Activated naive CD4-positive, alpha-beta T cell treated with anti-CD3 and anti-CD28 coated beads, Interleukin-2, amount 10 ng/mL, durations not matched to agents 7 days and 5 days (primary cell): ENCODE results near the gene ADCY5.

ENCODE experiments used
- CTCF ChIA-PET: fragments of 350-600 bp; sonication (Branson Sonifier 250); formaldehyde crosslinking; loops from one replicate; lab custom pipeline; 2021; ENCODE audit warnings: antibody characterized with exemption; lab: Charles Lee
- DNase-seq: peaks from one replicate; pipeline ENCODE4 v3.0.0-alpha.2; 2020
- H3K27ac Mint-ChIP-seq: one replicate; pipeline ENCODE4 v1.8.0; 2021; ENCODE audit warnings: mild to moderate bottlenecking, moderate library complexity, mixed read lengths
- H3K27me3 Mint-ChIP-seq: one replicate; pipeline ENCODE4 v1.8.0; 2021; ENCODE audit warnings: mild to moderate bottlenecking, mixed read lengths
- H3K36me3 Mint-ChIP-seq: one replicate; pipeline ENCODE4 v1.8.0; 2021; ENCODE audit warnings: mixed read lengths
- H3K4me1 Mint-ChIP-seq: one replicate; pipeline ENCODE4 v1.8.0; 2021; ENCODE audit warnings: mixed read lengths
- H3K4me3 Mint-ChIP-seq: one replicate; pipeline ENCODE4 v1.8.0; 2021; ENCODE audit warnings: mild to moderate bottlenecking, moderate library complexity, mixed read lengths
- H3K9me3 Mint-ChIP-seq: one replicate; pipeline ENCODE4 v1.8.0; 2021; ENCODE audit warnings: mixed read lengths

Gene ADCY5

DNA sequence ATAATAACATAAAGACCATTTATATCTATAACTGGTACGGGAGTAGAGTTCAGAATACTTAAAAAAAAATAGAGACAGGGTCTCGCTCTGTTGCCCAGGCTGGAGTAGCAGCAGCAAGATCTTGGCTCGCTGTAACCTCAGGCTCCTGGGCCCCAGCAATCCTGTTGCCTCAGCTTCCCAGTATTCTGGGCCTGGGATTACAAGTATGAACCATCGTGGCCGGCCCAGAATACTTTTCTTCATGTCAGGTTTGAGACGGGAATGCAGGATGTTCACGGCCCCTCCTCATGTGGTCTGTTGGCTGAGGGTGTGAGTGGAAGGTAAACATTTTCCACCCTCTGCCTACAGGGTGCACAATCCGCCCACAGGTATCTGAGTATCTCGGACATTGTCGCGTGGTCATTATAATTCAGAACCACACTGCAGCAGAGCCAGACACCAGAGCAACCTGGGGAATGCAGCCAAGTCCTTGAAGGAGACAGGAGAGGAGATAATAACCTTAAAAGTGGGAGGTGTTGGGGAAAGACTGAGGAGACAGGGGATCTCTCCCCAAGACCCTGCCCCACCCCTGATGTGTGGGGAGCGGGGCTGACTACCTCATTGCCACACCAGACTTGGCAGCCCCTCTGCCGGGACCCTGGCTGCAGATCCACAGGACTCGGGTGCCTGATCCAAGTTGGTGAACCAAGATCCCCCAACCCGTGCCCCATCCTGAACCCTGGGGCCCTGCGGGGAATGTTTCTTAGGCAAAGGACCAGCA, 106.8 kb downstream of the ADCY5 start:
- no peak overlapping the region for H3K27ac Mint-ChIP-seq
- no peaks in the 10 kb centered on the region for H3K27me3 Mint-ChIP-seq
- peaks cover 8% of the 10 kb centered on the region for H3K4me1 Mint-ChIP-seq
- H3K36me3 Mint-ChIP-seq = no peaks in the 10 kb centered on the region
- H3K9me3 Mint-ChIP-seq = no peaks in the 10 kb centered on the region
- CTCF ChIA-PET = no interaction called here
- H3K4me3 Mint-ChIP-seq = no peak overlapping the region
- DNase-seq = no peak

DNA sequence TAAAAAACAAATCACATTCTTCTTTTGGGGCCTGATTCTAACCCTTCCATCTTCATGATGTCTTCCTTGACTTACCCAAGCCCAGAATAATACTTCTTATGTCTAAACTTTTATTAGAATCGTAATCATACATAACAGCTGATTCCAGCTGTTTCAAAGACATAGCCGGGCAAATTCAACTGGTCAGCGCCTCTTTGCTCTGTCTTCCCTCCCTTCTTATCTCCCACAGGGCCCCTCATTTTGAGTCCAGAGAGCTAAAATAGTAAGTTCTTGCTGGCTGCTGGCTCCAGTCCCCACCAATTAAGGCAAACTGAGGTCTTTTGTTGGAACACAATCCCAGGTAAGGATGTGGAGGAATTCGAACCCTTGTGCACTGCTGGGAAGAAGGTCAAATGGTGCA, 108.6 kb downstream of the ADCY5 start:
- no peak for DNase-seq
- Mint-ChIP-seq H3K36me3 (no peaks in the 10 kb centered on the region), H3K27ac (no peak overlapping the region), H3K27me3 (peaks cover 5% of the 10 kb centered on the region), H3K4me1 (peaks cover 8% of the 10 kb centered on the region), H3K9me3 (no peaks in the 10 kb centered on the region), H3K4me3 (no peak overlapping the region)
- CTCF ChIA-PET = interaction anchor here (1.3 kb wide), 1 partner anchor 11 kb away, joined by 5 read pairs; no protein-coding TSS in a partner anchor

DNA sequence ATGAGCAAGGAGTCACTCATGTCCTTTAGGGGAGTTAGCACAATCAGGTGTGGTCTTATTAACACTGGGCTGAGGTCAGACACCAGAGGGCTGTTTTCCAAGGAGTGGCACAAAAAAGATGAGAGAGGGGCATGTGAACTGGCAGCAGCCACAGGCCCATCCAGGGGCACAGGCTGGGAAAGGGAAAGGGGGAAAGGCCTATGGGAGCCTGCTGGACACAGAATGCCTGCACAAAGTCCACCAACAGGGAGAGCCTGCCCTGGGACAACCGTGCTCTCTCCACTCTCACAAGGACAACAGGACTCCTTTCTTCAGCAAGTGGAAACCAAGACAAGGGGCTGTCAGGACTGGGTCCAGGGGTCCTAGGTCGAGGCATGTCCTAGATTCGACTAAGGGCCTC, 109.6 kb downstream of the ADCY5 start:
- H3K27ac Mint-ChIP-seq = no peak overlapping the region
- no peaks in the 10 kb centered on the region for H3K36me3 Mint-ChIP-seq
- no peak overlapping the region for H3K4me3 Mint-ChIP-seq
- H3K4me1 Mint-ChIP-seq = peaks cover 8% of the 10 kb centered on the region
- no peaks in the 10 kb centered on the region for H3K9me3 Mint-ChIP-seq
- CTCF ChIA-PET = interaction anchor here (1.3 kb wide), 1 partner anchor 10 kb away, joined by 5 read pairs; no protein-coding TSS in a partner anchor
- peaks cover 11% of the 10 kb centered on the region for H3K27me3 Mint-ChIP-seq
- no peak for DNase-seq

DNA sequence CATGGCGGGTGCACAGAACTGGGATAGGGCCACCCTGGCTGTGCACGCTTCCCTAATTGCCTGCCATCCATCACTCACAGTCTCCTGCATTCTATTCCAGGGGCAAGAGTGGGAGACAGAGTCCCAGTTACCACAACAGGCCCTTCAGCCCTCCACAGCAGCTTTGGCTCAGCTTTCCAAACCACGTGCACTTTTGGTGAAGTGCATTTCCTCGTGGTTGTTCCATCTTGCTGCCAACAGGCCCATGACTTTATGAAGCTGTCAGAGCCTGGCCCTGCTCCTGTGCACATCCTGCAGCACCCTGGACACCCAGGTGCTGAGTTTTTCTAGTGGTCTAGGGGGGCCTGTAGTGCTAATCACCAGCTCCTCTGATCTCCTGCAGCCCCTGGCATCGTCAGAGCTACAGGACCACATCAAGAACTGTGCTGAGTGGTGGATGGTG, 110.2 kb downstream of the ADCY5 start:
- DNase-seq = no peak
- Mint-ChIP-seq H3K4me3 (no peak overlapping the region), H3K9me3 (no peaks in the 10 kb centered on the region), H3K36me3 (no peaks in the 10 kb centered on the region), H3K27me3 (peaks cover 11% of the 10 kb centered on the region), H3K4me1 (peaks cover 7% of the 10 kb centered on the region), H3K27ac (no peak overlapping the region)
- CTCF ChIA-PET = no interaction called here

DNA sequence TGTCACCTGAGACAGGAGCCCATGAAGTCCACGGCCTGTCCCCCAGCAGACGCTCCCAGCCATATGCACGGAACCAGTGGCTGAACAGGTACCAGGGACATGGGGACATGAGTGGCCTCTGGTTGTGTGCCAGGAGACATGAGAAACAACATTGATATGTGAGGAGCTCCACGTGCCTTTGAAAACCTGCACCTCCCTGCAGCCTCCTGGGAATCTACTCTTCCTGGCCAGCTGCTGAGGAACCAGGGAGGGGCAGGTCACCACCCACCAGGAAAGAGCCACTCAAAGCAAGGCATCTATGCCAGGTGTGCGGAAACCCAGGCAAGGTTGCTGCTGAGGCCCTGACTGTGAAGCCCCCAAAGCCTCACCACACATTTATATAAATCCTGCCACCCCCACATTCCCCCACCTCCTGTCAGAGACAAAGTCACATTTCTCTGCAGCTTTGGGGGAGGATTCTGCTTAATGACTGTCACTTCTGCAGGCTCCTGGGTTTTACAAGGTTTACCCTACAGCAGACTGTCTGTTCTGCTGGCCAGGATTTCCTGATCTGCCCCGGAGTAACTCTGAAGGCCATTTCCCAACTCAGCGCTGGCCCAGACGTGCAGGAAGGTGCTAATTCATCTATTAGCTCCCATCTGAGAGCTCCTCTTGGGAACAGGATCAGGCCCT, 110.8 kb downstream of the ADCY5 start:
- no peak overlapping the region for H3K4me3 Mint-ChIP-seq
- peaks cover 7% of the 10 kb centered on the region for H3K4me1 Mint-ChIP-seq
- CTCF ChIA-PET = no interaction called here

DNA sequence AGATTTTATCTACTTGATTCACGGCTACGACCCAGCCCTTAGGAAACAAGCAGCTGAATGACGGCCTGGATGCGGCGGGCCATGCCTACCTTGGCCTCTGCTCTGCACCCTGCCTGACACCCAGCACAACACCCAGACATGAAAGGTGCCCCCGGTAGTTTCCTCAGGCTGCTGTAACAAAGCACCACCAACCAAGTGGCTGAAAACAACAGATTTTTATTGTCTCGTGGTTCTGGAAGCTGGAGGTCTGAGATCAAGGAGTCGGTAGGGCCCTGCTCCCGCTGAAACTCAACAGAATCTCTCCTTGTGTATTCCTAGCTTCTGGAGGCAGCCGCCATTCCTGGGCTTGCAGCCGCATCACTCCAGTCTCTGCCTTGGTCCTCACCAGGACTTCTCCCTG, 111.7 kb downstream of the ADCY5 start:
- H3K4me1 Mint-ChIP-seq = peaks cover 7% of the 10 kb centered on the region
- no peaks in the 10 kb centered on the region for H3K9me3 Mint-ChIP-seq
- CTCF ChIA-PET = no interaction called here
- no peak overlapping the region for H3K27ac Mint-ChIP-seq
- peaks cover 11% of the 10 kb centered on the region for H3K27me3 Mint-ChIP-seq
- H3K4me3 Mint-ChIP-seq = no peak overlapping the region
- DNase-seq = no peak
- no peaks in the 10 kb centered on the region for H3K36me3 Mint-ChIP-seq

More for the DNA sequence above, 110.8 kb downstream of the ADCY5 start:
- DNase-seq = no peak
- Mint-ChIP-seq H3K27me3 (peaks cover 11% of the 10 kb centered on the region), H3K36me3 (no peaks in the 10 kb centered on the region), H3K9me3 (no peaks in the 10 kb centered on the region), H3K27ac (no peak overlapping the region)

DNA sequence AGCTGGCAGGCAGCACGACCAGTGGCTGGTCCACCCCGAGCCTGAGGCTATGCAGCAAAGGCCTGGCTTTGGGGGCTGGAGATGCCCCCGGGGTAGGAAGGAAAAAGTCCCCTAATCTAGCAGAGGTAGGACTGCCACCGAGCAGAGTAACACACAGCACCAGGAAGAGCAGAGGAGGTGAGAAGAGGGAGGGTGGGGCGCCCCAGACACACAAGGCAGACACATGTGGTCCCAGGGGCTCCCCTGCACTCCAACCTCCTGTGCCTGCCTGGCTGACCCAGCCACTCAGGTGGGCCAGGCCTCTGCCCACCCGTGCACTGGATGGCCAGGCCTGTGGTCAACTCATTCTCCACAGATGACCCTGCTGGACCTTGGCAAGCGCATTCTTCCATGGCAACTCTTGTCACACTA, 112.4 kb downstream of the ADCY5 start:
- no peaks in the 10 kb centered on the region for H3K9me3 Mint-ChIP-seq
- peaks cover 11% of the 10 kb centered on the region for H3K27me3 Mint-ChIP-seq
- H3K27ac Mint-ChIP-seq = no peak overlapping the region
- peaks cover 7% of the 10 kb centered on the region for H3K4me1 Mint-ChIP-seq
- H3K36me3 Mint-ChIP-seq = no peaks in the 10 kb centered on the region
- H3K4me3 Mint-ChIP-seq = no peak overlapping the region
- CTCF ChIA-PET = no interaction called here
- no peak for DNase-seq

DNA sequence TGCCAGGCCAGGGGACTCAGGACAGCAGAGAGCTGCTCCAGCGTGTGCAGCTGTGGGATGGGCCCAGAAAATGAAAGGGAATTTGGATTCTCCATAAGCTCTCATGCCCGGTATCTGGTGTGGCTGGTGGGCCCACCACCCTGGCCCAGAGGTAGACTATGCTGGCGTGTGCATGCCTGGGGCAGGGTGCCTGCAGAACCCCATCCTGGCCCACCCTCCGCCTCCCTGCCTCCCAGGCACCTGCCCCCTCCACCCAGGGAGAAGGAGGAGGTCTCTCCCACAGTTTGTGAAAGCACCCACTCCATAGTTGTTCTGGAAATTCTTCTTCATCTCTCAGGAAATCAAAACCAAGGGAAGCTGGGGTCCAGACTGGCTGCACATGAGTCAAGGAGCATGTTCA, 112.9 kb downstream of the ADCY5 start:
- CTCF ChIA-PET = no interaction called here
- Mint-ChIP-seq H3K9me3 (no peaks in the 10 kb centered on the region), H3K27me3 (peaks cover 11% of the 10 kb centered on the region), H3K4me1 (peaks cover 7% of the 10 kb centered on the region), H3K36me3 (no peaks in the 10 kb centered on the region), H3K27ac (no peak overlapping the region), H3K4me3 (no peak overlapping the region)
- DNase-seq = no peak

DNA sequence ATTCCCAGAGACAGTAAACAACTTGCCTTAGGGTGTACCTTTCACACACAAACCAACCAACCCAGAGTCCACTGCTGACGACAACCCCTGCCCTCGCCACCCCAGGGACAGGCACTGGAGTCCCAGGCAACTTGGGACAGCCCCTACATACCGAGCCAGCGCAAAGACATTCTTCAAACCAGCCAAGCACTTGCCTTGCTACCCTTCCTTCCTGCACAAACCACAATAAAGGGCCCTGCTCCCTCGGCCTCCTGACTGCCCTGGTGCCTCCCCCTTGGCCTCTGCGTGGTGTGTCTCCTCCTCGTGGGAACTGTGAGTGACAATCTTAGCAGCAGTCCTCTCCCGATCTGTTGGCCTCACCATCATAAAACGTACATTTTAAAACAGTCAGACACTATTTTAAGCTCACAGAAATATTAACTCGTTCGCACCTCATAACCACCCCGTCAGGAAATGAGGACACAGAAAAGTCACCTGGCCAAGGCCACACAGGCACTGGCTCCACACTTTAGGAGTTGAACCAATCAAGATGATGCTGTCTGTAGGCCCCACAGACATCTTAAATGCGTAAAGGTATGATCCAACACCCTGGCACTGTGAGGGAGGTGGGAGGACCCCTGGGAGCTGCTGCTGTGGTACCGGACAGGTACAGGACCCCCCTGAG, 113.8 kb downstream of the ADCY5 start:
- Mint-ChIP-seq H3K4me3 (no peak overlapping the region), H3K4me1 (peaks cover 7% of the 10 kb centered on the region), H3K27me3 (peaks cover 11% of the 10 kb centered on the region), H3K9me3 (no peaks in the 10 kb centered on the region), H3K27ac (no peak overlapping the region), H3K36me3 (no peaks in the 10 kb centered on the region)
- DNase-seq = peak; percentile 37
- CTCF ChIA-PET = no interaction called here

DNA sequence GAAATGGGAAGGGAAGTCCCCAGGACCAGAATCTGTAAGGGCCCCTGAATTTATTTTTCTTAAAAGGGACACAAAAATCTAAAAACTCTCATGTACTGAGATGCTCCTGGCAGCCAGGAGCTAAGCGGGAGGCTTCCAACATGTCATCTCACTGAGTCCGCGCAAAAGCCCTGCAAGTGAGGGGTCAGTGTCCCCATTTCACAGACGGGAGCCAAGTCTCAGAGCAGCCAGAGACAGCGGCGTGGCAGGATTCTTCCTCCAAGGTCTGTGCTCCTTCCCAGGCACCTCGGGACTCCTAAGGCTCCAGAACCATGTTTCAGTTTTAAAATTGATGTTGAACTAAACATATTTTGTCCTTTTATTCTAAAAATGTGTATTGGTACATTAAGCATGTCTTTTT, 114.8 kb downstream of the ADCY5 start:
- Mint-ChIP-seq H3K36me3 (no peaks in the 10 kb centered on the region), H3K4me1 (peaks cover 7% of the 10 kb centered on the region), H3K9me3 (no peaks in the 10 kb centered on the region), H3K27ac (no peak overlapping the region), H3K4me3 (no peak overlapping the region), H3K27me3 (peaks cover 11% of the 10 kb centered on the region)
- CTCF ChIA-PET = no interaction called here
- no peak for DNase-seq

DNA sequence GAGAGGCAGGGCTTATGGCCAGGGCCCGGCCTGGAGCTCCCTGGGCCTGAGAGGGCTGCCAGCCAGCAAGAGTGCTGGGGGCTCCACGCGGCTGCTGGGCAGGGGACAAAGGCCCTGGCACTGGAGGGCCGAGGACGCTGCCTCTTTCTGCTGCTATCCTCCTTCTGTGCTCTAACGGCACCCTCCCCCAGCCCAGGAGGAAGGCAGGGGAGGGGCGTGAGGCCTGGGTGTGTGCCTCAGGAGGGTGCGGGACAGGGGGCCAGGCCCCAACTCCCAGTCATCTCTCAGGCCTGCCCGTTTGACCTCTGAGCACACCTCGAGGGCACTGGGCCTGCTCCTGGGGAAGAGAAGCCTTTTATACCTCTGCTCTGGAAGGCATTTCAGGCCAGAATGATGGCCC, 115.5 kb downstream of the ADCY5 start:
- CTCF ChIA-PET = no interaction called here
- H3K36me3 Mint-ChIP-seq = no peaks in the 10 kb centered on the region
- H3K4me1 Mint-ChIP-seq = peaks cover 7% of the 10 kb centered on the region
- H3K9me3 Mint-ChIP-seq = no peaks in the 10 kb centered on the region
- no peak for DNase-seq
- H3K27ac Mint-ChIP-seq = no peak overlapping the region
- no peak overlapping the region for H3K4me3 Mint-ChIP-seq
- peaks cover 16% of the 10 kb centered on the region for H3K27me3 Mint-ChIP-seq

DNA sequence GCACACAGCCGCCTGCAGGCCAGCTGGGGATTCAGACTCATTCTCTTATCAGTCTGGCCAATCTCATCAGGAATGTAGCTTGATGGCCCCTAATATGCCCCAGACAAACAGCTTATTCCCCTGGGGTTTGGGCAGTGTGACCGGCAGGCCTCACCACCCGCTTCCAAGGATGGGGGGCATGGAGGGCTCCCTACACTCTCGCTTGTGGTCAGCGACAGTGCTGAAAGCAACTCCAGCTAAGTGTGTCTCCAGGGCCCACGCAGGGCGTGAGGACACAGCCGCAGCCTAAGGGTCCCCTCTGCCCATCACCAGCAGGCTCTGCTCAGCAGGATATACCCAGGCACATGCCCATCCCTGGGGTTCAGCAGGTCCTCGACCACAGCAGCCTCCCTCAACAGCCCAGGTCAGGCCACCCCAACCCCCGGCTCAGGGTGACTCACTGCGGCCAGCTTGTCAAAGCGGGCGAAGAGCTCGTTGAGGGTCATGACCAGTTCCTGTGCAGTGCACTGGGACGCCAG, 116.7 kb downstream of the ADCY5 start:
- Mint-ChIP-seq H3K9me3 (no peaks in the 10 kb centered on the region), H3K36me3 (no peaks in the 10 kb centered on the region), H3K27me3 (peaks cover 24% of the 10 kb centered on the region), H3K4me1 (peaks cover 7% of the 10 kb centered on the region), H3K4me3 (no peak overlapping the region), H3K27ac (no peak overlapping the region)
- CTCF ChIA-PET = interaction anchor here (1.5 to 1.7 kb wide), 2 partner anchors 226 to 228 kb away, joined by 3 to 10 read pairs; no protein-coding TSS in a partner anchor
- DNase-seq = no peak

DNA sequence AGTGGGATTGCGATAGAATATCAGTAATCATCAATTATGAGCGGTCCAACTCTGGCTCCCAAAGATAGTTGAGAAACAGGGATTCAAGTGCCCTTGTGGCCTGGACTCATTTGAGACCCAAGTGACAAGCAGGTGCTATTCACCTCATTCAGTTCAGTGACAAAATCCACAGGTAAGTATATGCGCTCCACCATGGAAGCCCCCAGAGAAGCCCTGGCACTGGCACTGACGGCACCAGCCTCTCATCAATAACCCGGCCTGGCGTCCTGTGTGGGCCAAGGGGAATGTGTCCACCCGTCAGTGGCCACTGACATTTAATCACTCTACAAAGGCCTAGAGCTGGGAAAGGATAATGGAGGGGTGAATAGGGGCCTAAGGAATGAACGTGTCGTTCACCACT, 117.2 kb downstream of the ADCY5 start:
- no peaks in the 10 kb centered on the region for H3K36me3 Mint-ChIP-seq

DNA sequence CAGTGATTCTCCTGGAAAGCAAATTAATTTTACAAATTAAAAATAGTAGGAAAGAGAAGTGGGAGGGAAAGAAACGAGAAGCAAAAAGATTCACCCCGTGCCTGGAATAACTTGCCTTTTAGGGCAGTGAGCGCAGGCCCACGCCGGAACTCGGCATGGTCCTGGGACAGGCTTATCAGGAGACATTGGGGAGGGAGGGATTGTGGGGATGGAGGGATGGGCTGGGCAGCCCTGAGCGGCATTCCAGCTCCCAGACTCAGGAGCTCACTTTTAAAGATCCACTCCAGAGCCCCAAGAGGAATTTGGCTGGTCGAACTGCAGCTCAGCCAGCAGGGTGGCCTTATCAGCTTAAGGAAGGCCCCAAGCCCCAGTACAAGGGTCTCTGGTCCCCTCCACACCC, 117.9 kb downstream of the ADCY5 start:
- CTCF ChIA-PET = interaction anchor here (1.5 to 1.7 kb wide), 3 partner anchors 12 to 229 kb away, joined by 3 to 10 read pairs (median 3); no protein-coding TSS in a partner anchor
- no peaks in the 10 kb centered on the region for H3K36me3 Mint-ChIP-seq
- no peak for DNase-seq
- peaks cover 7% of the 10 kb centered on the region for H3K4me1 Mint-ChIP-seq
- no peak overlapping the region for H3K27ac Mint-ChIP-seq
- peaks cover 24% of the 10 kb centered on the region for H3K27me3 Mint-ChIP-seq
- no peaks in the 10 kb centered on the region for H3K9me3 Mint-ChIP-seq
- no peak overlapping the region for H3K4me3 Mint-ChIP-seq

More for the DNA sequence above, 117.2 kb downstream of the ADCY5 start:
- Mint-ChIP-seq H3K4me1 (peaks cover 7% of the 10 kb centered on the region), H3K4me3 (no peak overlapping the region), H3K27me3 (peaks cover 24% of the 10 kb centered on the region), H3K9me3 (no peaks in the 10 kb centered on the region), H3K27ac (no peak overlapping the region)
- CTCF ChIA-PET = interaction anchor here (1.5 to 1.7 kb wide), 2 partner anchors 227 to 228 kb away, joined by 3 to 10 read pairs; no protein-coding TSS in a partner anchor
- no peak for DNase-seq
